AG09319 (cell line): ENCODE results near the gene HYI.
"Not testable (repeated sequence)": the region's sequence is repeated elsewhere in the genome, so short reads cannot be mapped to it uniquely, and the experiment has no call there.

ENCODE experiments used
- DNase-seq: peaks from one replicate; pipeline ENCODE4 v3.0.0-alpha.2; 2010; ENCODE audit warnings: low read depth; ENCODE audit errors: extremely low read depth
- TF ChIP-seq, protein P1 (sequence below): IDR thresholded peaks from 2 replicates; pipeline ENCODE4 v1.5.1; 2011; ENCODE audit warnings: low read depth, mild to moderate bottlenecking, inconsistent platforms, low read length, moderate library complexity

Gene HYI

DNA sequence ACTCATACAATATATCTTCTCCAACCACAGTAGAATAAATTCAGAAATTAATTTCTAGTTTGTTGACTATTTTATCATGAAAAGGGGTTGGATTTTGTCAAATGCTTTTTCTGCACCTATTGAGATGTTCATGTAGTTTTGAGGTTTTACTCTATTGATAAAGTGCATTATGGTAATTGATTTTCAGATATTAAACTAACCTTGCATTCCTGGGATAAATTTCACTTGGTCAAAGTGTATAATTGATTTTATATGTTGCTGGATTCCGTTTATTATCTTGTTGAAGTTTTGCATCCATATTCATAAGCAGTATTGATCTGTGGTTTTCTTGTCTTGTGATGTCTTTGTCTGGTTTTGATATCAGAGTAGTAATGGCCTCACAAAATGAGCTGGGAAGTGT is 34.4 kb upstream of the HYI start:
- DNase-seq = no peak
- TF ChIP-seq, protein P1, sequence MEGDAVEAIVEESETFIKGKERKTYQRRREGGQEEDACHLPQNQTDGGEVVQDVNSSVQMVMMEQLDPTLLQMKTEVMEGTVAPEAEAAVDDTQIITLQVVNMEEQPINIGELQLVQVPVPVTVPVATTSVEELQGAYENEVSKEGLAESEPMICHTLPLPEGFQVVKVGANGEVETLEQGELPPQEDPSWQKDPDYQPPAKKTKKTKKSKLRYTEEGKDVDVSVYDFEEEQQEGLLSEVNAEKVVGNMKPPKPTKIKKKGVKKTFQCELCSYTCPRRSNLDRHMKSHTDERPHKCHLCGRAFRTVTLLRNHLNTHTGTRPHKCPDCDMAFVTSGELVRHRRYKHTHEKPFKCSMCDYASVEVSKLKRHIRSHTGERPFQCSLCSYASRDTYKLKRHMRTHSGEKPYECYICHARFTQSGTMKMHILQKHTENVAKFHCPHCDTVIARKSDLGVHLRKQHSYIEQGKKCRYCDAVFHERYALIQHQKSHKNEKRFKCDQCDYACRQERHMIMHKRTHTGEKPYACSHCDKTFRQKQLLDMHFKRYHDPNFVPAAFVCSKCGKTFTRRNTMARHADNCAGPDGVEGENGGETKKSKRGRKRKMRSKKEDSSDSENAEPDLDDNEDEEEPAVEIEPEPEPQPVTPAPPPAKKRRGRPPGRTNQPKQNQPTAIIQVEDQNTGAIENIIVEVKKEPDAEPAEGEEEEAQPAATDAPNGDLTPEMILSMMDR = no peak

- no peak for DNase-seq
- TF ChIP-seq, protein P1 = no peak
Observed at GRCh38 chr1:43484367-43484766, 30.6 kb upstream of the HYI start.

- TF ChIP-seq, protein P1 = no peak
- DNase-seq = no peak
Observed at GRCh38 chr1:43482215-43482614, 28.5 kb upstream of the HYI start.

- TF ChIP-seq, protein P1 = no peak
Observed at GRCh38 chr1:43481491-43481890, 27.8 kb upstream of the HYI start.

GRCh38 chr1:43479414-43479813 is 25.7 kb upstream of the HYI start:
- DNase-seq = no peak
- TF ChIP-seq, protein P1 = no peak

More at GRCh38 chr1:43481491-43481890, 27.8 kb upstream of the HYI start:
- peak; percentile 5 for DNase-seq

- TF ChIP-seq, protein P1 = no peak
- no peak for DNase-seq
Observed at GRCh38 chr1:43477716-43478115, 24.0 kb upstream of the HYI start.

DNA sequence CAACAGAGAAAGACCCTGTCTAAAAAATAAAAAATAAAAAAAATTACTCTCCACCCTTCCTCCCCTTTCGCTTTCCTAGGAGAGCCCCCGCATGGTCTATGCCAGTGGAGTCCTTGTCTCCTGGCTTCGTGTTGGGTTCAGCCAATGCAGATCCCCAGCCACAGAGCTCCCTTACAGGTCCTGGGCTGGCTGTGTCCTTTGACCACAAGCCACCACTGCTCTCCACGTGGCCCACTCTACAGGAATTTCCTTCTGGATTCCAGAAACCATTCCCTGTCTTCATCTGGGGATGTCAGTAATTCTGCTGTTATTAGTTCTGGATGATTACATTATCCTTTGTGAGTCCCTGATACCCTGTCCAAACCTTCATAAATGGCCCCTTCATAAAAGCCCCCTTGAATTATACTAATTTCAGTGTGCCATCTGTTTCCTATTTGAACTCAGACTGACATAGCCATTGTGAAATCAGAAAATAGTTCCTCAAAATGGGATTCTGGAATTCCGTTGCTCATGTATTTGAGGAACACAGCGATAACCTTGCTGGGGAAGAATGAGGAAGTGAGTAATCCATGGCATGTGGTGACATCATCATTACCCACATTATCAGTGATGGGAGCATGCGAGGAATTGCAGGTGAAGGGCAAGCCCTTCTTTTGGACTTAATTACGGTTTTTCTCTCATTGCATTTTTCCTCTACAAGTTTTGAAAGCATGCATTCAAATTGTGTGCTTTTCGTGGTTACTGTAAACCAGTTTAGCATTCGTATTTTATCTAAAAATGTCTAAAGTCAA is 22.1 kb upstream of the HYI start:
- not testable (repeated sequence) for DNase-seq

GRCh38 chr1:43473463-43473862 is 19.7 kb upstream of the HYI start:
- DNase-seq = no peak

DNA sequence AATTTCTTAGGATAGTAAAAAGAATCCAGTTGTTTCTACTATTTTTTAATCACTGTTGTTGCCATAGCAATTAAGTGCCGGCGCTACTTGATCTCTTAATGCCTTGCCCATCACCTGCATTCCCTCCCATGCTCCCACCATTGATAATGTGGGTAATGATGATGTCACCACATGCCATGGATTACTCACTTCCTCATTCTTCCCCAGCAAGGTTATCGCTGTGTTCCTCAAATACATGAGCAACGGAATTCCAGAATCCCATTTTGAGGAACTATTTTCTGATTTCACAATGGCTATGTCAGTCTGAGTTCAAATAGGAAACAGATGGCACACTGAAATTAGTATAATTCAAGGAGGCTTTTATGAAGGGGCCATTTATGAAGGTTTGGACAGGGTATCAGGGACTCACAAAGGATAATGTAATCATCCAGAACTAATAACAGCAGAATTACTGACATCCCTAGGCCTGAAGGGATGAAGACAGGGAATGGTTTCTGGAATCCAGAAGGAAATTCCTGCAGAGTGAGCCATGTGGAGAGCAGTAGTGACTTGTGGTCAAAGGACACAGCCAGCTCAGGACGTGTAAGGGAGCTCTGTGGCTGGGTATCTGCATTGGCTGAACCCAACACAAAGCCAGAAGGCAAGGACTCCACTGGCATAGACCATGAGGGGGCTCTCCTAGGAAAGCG is 18.9 kb upstream of the HYI start:
- peak; percentile 56 for DNase-seq

More at GRCh38 chr1:43473463-43473862, 19.7 kb upstream of the HYI start:
- TF ChIP-seq, protein P1 = no peak
